GM18868 (cell line): Measurements from ENCODE around the gene TTC23L.
"Not testable (repeated sequence)": the region's sequence is repeated elsewhere in the genome, so short reads cannot be mapped to it uniquely, and the experiment has no call there.

Source experiments
- ATAC-seq: cut with Tn5 transposase; IDR thresholded peaks from one replicate; pipeline ENCODE4 v1.9.1; 2021; ENCODE audit warnings: mild to moderate bottlenecking, moderate library complexity; ENCODE audit not compliant: unreplicated experiment

TTC23L gene, protein sequence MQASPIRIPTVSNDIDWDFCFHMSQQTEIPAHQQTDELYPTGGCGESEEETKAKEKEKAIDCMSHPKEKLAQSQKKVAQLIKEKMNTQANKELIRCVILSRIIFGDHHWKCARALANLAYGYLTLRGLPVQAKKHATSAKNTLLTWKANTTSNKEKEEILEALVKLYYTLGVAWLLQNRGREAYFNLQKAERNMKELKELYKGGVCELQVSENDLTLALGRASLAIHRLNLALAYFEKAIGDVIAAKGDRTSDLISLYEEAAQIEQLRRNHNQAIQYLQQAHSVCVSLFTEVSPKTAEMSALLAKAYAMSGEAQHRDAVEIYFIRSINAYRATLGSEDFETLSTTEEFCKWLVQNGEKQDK

DNA sequence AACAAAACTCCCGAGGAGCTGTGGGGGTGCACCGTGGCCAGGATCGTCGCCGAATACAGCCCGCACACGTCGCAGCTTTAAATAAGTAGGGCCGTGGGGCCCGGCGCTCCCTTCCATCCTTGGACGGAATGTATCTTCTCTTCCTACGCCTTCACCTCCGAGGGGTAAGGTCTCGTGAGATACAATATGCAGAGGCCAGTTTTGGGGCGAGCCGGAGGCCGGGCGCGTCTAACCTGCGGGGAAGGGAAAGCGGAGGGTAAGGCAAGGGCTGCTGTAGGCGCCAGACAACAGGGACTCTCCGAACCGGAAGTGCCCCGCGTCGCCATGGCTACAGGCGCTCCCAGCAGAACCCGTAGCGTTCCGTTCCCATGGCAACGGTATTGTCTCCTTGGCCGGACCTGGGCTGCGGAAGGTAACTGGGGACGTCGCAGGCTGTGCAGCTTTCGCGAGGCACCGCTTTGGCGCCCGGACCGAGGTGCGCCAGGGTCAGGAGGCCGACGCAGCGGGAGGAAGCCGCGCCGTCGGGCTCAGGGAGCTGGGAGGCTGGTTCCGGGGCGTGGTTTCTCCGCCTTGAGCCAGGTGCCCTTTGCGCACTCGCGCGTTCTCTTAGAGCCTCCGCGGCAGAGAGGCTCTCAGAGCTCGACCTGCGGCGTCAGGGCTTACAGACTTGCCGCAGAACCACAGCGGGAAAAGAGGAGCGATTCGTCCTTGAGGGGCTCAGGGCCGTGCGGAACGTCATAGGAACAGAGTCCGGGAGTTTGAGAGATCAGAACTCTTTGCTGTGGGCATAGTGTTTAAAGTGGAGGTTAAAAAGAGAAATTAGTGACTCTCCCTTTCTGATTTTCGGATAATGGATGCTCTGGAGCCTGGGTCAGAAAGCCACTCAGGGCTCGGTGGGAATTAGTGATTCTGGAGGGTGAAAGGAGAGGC, at the start of gene TTC23L:
Gene TTC23L, plus strand, starts transcription at position 380 of the 930 bp plus-strand sequence. CDS start 1,508 bp downstream, outside the sequence.
- peak; percentile 99 for ATAC-seq

DNA sequence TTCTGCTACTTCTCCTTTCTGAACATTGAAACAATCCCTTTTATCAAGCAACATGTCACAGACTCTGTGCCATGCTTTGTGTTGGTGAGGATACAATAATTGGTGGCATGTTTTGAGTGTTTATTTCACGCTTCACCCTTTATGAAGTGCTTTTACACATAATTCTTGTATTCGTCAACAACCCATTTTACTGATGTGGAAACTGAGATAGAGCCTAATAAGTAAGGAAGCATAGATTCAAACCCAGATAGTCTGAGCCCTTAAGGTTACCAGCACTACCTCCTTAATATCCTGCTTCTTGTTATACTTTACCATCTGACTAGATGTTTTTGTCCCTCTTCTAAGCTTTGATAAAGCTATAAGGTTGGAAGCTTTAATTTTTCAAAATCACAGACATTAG, 49.3 kb upstream of the TTC23L start:
- no peak for ATAC-seq

DNA sequence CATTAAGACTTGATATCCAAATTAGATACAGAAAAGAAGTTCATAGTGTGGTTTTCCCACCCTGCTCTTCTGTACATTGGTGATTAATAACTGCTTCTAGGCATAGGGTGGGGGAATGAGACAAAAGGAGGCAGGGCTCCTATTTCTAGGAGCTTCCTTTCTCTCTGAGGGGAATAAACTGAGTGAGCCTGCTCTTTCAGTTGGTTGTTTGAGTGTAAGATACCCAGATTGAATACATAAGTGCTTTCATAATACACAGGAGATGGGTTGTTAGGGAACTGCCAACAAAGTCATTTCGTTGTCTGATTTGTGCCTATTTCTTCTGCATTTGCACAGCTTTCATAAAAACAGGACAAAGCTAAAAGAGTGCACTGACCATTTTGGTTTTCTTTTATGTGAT, 48.9 kb upstream of the TTC23L start:
- no peak for ATAC-seq

DNA sequence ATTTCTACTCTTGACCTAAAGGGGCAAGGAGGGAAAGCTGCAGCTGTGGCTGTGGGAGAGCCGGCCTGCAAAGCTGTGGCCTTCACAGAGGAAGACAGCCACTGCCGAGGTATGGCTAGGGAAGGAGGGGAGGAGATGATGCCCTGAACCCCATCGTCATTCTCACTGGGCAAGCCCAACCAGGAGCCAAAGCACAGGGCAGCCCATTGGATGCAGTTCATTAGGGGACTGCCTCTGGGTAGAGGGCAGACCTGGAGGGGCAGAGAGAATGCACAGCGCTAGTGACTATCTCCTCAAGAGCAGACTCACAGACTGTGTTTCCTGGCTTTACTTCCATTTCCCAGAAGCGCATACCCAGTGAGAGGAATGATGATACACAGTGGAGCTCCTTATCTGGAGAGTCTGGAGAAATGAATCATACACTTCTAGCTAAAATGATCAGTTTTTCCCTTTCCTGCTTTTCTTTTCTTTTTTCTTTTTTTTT, 47.2 kb upstream of the TTC23L start:
- ATAC-seq = no peak

DNA sequence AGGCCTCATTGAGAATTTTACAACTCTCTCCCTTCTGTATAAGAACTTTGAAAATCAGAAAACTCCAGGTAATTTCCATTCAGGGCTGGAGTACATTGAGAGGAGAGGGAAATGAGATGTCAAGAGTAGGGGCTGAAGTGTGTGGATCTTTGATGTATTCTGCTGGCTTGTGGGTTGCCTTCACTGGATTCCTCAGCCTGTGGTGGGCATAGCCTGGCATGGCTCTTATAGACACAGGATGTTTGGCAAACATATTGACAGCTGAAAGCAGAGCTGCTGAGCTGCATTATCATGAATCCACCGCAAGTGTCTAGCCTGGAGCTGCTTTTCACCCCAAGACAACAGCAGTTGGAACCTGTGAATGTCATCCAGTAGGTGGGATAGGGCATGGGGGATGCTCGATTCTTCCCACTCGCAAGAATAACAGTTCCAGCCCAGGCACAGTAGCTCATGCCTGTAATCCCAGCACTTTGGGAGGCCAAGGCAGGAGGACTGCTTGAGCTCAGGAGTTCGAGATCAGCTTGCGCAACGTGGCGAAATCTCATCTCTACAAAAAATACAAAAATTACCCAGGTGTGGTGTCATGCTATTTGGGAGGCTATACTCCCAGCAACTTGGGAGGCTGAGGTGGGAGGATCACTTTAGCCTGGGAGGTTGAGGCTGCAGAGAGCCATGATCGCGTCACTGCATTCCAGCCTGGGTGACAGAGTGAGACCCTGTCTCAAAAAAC, 36.0 kb upstream of the TTC23L start:
- ATAC-seq = no peak

DNA sequence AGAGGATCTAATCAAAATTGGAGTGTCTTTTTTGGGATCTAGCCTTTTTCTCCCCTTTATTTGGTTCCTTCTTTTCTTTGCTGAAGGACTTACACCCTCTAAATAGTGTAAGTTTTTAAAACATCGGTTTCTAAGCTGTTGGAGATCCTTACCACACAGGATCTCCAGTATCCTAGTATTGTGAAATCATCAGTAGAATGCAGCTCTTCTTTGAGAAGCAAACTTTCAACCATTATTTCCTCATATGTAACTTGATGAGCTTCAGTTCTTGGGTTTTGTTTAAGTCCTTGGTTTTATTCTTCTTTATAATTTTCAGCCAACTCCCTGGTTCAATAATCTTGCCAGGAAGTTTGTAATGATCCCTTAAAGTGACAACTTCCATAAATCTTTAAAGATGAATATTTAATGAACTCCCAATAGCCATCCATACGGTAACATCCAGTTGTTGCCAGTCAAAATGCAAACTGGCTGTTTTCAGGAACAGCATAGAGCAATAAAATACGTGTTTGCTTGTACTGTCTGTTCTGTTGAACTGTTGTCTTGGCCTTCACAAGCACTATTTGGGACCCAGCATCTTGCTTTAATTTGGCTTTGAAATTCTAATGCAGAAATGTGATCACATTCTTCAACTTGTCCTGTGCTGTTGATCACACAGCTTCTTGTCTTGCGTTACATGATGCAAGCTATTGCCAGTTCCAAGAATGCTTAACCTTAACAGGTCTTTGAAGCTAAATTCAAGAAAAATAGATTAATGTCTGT, 34.8 kb upstream of the TTC23L start:
- ATAC-seq = no peak

DNA sequence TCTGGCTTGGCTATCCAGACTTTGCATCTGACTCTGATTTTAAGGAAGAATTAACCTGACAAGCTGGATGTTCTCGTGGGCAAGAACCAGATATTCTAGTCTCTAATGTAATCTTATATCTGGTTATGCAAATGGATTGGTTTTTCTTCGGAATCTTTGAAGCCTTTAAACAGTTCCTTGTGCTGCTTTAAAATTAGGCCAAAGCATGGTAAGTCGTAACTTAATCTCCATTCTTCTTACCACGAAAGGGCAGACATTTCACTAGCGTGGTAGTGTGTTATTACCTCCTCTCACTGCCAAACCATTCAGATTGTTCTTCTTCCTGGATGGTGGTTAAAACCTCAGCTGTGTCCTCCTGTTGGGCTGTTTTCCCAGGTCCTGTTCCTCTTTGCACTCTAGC, 34.1 kb upstream of the TTC23L start:
- no peak for ATAC-seq

DNA sequence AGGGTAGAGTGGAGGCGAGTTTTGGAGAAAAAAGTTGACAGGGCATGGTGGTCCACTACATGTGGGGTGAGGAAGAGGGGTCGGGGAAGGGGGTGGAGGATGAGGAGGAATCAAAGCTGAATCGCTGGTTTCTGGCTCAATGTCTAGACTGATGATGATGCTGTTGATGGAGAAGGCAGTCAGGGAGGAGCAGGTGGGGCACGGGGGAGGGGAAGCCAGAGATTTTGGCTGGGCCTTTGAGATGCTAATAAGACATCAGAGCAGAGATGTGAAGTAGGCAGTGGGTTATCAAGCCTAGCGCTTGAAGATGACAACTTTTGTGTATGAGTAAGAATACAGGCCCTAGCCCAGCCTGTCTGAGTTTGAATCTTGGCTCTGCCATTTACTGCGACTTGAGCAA, 32.4 kb upstream of the TTC23L start:
- no peak for ATAC-seq

DNA sequence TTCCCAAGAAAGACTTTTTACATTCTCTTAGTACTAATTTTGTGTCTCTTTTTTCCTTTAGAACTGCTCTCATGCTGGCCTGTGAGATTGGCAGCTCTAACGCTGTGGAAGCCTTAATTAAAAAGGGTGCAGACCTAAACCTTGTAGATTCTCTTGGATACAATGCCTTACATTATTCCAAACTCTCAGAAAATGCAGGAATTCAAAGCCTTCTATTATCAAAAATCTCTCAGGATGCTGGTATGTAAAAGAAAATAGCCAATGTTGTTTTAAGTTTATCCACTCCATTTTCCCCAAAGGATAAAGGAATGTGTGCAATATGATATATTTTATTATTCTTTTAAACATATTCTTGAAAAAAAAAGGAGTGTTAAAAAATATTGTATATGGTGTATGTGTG, 27.3 kb upstream of the TTC23L start:
- ATAC-seq = no peak

DNA sequence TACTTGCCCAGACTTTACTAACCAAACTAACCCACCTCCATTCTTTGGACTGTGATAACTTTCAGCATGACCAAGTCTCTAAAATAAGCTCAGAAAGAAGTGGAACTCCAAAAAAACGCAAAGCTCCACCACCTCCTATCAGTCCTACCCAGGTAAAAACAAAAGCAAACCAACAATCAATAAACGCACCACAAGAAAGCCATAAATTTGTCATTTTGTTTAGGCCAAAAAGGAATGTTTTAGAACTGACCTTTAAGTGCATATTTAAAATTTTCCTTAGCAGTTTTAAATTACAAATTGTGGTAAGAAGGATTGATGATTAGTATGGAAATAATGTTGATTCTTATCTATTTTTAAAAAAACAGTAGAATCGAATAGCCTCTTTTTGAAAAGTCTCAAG, 25.5 kb upstream of the TTC23L start:
- ATAC-seq = no peak

DNA sequence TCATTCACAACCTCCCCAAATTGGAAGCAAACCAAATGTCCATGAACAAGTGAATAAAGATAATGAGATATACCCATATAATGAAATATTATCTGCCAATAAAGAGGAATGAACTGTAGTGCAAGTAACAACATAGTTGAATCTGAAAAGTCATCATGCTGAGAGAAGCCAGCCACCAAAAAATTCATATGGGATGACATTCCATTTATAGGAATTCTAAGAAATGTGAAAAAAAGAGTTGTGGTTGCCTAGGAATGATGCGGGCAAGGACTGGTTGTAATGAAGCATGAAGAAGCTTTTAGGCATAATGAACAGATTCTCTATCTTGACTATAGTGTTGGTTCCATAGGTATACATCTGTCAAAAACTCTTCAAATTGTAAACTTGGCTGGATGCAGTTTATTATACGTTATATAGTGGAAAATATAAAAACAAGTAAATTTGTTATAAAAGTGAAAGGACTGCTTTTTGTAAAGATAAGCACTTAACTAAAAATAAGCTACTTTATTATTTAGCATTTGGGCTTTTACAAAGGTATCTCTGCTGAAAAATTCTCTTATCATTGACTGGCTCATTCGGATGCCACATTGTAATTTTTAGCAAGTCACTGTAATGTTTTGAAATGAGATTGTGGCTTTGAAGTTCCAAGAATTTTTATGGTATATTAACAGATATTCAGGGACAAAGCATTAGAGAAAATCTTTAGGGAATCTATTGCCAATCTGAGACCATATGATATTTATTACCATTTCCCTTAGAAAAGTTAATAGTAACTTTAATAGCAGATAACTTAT, 21.2 kb upstream of the TTC23L start:
- ATAC-seq = no peak

DNA sequence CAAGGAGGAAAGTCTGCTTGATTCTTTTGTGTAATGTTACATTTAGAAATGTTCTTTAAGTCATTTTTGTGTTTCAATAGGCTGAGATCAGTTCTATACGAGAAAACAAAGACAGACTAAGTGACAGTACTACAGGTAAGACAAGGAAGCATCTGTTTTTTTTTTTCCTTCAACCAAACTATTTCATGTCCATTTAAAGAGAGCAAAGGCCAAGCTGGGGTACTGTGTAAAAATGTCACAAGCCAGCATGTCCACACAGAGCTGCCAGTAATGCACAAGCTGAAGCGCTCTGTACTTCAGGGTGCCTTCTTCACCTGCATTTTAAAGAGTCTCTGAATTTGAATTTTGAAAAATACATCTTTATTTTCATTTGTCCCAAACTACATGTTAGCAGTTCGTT, 20.2 kb upstream of the TTC23L start:
- no peak for ATAC-seq

DNA sequence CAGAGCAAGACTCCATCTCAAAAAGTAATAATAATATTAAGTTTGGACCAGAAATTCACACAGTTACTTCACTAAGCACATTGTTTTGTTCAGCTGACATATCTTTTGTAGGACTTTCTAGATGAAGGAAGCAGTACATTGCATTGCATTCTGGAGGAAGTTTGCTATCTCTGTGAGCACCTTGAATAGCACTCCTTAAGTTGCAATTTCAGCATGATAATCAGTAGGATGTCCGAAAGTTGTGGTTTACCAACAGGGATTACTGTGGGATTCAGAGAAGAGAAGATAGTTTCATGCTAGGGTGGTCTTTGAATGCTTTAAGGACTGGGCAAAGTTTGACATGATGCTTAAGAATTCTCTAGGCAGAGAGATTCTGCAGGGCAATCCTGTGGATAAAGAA, 18.4 kb upstream of the TTC23L start:
- no peak for ATAC-seq

DNA sequence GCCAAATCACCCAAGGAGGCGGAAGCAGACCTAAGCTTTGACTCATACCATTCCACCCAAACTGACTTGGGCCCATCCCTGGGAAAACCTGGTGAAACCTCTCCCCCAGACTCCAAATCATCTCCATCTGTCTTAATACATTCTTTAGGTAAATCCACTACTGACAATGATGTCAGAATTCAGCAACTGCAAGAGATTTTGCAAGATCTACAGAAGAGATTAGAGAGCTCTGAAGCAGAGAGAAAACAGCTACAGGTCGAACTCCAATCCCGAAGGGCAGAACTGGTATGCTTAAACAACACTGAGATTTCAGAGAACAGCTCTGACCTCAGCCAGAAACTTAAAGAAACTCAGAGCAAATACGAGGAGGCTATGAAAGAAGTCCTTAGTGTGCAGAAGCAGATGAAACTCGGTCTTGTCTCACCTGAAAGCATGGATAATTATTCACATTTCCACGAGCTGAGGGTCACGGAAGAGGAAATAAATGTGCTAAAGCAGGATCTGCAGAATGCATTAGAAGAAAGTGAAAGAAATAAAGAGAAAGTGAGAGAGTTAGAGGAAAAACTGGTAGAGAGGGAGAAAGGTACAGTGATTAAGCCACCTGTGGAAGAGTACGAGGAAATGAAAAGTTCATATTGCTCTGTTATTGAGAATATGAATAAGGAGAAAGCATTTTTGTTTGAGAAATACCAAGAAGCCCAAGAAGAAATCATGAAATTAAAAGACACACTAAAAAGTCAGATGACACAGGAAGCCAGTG, 15.8 kb upstream of the TTC23L start:
- no peak for ATAC-seq

DNA sequence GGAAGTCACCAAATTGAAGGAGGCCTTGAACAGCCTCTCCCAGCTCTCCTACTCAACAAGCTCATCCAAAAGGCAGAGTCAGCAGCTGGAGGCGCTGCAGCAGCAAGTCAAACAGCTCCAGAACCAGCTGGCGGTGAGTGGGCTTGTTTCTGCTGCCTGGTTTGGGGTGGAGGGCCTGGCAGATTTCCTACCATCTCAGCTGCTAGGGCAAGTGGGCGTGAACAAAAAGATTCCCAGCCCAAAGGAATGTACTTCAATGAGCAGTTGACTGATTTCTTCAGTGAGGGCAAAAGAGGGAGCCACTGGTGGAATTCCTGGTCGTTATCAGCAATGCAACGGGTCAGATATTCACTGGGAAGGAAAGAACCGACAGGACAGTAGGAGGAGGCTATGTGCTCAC, 12.6 kb upstream of the TTC23L start:
- ATAC-seq = no peak

DNA sequence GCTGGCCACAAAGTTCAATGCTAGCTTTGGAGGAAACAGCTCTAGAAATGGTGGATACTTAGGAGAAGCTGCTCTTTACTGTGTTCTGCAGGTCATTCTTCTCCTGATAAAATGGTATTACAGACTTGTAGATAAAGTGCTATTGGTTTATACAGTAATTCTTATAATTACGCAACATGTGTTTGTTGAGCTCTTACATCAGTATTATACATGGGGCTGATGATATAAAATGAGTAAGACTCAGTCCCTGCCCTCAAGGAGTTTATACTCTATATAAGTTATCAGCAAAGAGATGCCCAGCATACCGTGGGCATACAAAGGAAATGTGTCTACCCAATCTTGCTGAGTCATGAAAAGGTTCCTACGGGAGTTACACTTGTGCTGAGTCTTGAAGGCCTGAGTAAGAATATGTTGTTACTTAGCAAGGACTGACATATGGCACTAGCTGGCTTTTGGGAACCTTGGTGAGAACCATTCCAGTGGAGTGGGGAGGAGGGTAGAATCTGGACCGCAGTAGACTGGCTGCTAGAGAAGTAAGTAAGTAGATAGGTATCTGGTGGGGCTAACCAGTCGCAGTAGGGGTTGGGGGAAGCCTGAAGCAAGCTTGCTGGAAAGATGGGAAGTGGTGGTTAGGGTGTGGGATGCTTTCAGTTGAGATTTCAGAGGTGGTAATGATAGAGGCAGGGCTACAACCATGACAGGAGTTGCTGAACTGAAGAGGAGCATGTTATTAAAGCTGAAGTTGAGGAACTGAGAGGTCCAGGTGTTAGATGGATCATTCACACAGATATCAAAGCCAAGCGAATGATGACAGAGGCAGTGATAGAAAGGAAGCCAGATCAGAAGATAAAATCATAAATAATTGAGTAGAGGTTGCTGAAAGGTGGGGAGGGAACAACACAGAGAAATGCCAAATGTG, 11.1 kb upstream of the TTC23L start:
- no peak for ATAC-seq

DNA sequence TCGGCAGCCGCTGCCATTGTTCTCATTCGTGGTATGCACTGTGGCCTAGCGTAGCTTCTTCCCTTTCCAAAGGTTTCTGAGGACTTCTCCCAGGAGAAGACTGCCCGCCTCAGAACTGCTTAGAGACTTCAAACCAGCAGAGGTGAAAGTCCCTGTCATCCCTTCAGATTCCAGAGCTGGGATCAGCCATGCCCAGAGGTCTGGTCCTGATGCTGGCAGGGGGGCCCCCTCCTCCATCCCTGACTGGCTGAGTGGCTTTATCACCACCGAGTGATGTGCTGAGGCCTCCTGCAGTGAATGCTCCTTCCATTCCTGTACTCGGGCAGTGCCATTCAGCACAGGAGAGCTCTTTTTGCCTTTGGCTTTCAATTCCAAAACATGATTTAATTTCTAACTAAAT, 8.1 kb upstream of the TTC23L start:
- ATAC-seq = not testable (repeated sequence)

DNA sequence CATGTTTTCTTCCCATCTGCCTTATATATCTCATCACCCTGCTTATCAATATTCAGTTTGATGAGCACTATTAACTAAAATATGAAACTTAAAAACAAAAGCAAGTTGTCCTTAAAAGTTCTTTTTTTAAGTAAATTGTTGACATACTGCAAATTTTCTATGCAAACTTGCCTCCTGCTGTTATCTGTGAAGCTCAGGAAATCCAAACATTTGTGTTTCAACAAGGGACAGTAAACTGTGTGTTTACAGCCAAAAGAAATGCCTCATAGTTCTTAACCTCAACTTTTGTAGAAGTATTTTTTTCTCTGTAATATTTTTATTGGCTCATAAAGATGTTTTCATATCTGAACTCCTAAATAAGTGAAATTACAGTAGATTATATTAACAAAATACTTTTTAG, 7.7 kb upstream of the TTC23L start:
- no peak for ATAC-seq
